ENCODE data around the gene ZIC4.
A peak's percentile ranks its signal among the peaks of the same experiment; 100 is the strongest.

The ZIC4 gene

DNA sequence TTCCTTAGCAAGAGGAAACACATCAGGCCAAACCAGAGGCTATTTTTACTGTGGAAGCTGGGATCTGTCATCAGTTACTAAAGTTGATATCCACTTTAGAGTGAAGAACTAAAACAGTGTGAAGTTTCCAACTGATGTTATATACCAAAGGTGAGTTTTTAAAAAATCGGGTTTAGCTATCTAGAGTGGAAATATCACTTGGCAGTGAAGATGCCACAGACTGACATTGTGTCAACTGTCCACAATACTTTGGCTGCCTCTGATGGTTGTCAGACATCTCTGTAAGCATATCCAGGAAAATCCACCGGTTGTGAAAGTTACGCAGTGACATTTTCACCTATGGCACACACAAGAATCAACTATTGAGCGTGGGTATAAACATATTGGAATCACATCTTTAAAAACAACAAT, 12.0 kb upstream of the ZIC4 start:
- no peak for DNase-seq

DNA sequence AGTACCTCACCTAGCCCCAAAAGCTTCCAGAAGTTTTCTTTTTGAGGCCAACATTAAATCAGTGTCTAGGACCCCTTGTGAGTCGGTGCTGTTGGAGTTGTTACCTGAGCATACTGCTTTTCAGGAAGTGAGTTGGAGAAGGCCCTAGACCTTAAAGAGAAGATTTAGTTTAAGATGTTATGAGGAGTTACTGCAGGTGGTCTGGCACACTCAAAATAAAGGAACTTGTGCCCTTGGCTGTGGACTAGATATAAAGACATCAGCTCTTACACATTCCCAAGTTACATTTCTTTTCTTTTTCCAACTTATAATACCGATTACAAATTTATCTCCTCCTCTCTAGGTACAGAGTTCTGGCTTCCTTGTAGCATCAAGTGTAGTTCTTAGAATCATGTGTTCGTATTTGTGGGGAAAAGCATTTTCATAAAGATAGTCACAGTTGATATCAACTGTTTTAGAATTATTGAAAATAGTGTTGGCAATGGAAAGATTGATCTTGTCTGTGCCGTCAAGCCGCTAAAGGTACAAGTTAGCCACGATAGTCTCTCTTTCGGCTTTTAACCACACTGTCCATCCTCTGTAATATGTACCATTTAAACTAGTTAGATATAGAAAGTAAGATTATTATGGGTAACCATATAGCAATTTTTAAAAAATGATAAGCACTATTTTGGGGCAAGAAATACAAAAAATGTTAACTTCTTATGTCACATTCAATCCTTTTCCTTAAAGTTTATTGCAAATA, 11.4 kb upstream of the ZIC4 start:
- no peak for DNase-seq

- no peak for DNase-seq
Observed at GRCh38 chr3:147416931-147417330, 10.6 kb upstream of the ZIC4 start.

DNA sequence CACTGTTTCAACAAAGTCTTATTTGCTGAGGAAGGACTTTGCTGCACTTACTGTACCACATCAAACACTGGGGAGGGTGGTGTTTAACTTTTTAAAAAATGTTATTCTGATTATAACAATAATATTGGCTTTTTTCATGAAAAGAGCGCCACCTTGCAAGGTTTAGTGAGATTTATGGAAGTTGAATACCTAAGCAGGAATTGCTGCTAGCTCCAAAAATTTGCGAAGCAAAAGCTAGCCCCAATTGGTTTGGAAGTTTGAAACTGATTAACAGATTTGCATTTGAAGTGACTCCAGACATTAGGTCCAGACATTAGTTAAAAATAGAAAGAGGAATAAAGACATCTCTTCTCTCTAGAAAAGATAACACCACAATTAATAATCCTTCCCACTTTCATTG, 9.5 kb upstream of the ZIC4 start:
- no peak for DNase-seq

DNA sequence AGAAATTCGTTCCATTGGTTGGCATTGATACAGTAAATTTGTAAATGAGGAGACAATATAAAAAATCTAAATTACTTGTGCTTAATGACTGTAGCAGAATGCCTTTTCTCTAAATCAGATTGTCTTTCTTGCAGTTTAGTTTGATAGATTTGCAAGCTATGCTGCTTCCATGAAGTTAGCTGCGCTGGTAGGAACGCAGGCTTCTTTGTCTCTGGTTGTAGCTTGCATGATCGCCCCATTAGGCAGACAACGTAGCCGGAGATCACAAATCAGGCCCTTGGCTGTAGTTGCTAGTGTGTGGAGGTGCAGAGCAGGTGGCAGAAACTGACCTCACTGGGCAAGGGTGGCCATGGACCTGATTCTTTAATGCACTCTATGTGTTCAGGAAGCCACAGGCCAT, 8.9 kb upstream of the ZIC4 start:
- no peak for DNase-seq

GRCh38 chr3:147414390-147415138, 8.2 kb upstream of the ZIC4 start:
- no peak for DNase-seq

DNA sequence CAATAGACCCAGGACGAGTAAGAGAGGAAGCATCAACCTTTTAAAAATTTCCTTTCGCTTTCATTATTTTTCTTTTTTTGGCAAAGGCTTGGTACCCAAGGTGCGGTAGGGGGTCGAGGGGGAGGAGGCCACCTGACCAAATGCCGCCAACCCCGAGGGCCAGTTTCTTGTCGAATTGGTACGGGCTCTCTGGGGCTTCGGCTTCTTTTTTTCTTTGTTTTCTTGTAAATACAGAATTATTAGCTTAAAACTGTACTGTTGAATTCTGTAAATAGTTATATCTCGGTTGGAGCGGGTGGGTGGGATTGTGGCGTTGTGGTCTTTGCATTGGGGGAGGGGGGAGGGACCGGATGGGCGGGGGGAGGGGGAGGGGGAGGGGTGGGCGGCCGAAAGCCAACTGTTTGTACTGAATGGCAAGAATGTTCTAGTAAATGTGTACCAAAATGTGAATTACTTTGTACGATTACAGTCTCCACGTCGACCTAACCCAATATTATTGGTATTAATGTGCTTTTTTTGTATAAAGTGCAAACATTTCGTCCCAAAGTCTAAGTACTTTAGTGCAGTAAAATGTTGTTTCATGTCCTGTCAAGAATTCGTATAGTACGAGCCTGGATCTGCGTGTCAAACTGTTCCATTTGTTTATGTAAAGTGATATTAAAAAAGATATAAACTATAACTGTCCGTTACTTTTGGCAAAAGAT, 7.5 kb upstream of the ZIC4 start:
- DNase-seq, result no peak

DNA sequence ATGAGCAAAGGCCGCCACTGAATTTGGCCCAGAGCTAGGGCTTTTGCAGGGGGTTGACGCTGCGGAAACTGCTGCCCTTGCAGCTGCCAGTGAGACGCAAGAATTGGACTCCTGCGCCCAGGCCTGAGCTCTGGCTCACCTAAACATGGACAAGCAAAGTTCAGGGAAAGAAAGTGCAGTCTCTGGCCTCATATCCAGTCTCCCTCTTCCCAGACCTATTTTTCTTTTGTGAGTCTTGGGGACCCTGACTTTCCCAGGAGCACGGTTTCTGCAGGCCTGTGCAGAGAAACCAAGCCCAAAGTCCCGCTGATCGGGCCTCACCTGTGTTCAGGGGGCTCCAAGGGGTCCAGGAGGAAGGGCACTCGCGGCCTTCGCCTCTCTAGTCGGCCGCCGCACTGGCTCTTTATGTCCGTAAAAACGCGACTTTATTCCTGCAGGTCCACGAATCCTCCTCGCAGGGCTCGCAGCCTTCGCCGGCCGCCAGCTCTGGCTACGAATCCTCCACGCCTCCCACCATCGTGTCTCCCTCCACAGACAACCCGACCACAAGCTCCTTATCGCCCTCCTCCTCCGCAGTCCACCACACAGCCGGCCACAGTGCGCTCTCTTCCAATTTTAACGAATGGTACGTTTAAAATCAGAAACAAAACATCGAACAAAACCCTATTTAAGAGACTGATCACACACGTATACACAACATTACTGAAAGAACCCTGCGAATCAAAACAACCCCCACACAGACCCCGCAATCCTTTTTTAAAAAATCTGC, 6.8 kb upstream of the ZIC4 start:
- DNase-seq, result no peak

DNA sequence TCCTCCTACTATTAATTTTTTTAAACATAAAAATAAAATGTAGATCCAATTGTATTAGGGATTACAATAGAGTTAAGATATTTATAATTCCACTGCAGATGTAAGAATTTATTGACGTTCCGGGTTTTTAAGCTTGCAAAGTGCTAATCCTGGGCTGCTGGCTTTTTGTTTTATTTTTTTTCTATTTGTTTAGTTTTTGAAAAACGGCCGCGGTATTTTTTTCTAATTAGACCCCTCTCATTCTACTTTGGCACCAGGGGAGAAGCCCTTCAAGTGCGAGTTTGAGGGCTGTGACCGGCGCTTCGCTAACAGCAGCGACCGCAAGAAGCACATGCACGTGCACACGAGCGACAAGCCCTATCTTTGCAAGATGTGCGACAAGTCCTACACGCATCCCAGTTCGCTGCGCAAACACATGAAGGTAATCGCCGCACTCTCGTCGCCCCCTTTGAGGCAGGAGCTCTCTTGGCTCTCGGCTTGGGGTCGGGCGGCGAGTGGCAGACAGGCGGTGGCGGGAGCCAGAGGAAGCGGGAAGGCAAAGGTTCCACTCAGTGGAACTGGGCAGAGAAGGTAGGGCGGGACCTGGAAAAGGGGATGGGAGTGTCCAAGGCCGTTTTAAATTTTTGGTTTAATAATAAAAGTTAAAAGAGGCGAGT, 6.0 kb upstream of the ZIC4 start:
- no peak for DNase-seq

GRCh38 chr3:147411815-147412241, 5.5 kb upstream of the ZIC4 start:
- DNase-seq, result no peak

- no peak for DNase-seq
Observed at GRCh38 chr3:147411238-147411814, 5.0 kb upstream of the ZIC4 start.

DNA sequence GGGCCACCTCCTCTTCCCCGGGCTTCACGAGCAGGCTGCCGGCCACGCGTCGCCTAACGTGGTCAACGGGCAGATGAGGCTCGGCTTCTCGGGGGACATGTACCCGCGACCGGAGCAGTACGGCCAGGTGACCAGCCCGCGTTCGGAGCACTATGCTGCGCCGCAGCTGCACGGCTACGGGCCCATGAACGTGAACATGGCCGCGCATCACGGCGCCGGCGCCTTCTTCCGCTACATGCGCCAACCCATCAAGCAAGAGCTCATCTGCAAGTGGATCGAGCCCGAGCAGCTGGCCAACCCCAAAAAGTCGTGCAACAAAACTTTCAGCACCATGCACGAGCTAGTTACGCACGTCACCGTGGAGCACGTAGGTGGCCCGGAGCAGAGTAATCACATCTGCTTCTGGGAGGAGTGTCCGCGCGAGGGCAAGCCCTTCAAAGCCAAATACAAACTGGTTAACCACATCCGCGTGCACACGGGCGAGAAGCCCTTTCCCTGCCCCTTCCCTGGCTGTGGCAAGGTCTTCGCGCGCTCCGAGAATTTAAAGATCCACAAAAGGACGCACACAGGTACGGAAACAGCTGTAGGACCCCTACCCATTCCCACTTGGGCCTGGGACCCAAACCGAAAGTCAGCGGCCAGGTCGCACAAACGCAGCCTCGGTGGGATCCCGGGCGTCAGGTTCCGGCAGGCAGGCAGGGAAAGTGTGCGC, 4.3 kb upstream of the ZIC4 start:
- DNase-seq, result no peak

GRCh38 chr3:147410116-147410525, 3.8 kb upstream of the ZIC4 start:
- no peak for DNase-seq

DNA sequence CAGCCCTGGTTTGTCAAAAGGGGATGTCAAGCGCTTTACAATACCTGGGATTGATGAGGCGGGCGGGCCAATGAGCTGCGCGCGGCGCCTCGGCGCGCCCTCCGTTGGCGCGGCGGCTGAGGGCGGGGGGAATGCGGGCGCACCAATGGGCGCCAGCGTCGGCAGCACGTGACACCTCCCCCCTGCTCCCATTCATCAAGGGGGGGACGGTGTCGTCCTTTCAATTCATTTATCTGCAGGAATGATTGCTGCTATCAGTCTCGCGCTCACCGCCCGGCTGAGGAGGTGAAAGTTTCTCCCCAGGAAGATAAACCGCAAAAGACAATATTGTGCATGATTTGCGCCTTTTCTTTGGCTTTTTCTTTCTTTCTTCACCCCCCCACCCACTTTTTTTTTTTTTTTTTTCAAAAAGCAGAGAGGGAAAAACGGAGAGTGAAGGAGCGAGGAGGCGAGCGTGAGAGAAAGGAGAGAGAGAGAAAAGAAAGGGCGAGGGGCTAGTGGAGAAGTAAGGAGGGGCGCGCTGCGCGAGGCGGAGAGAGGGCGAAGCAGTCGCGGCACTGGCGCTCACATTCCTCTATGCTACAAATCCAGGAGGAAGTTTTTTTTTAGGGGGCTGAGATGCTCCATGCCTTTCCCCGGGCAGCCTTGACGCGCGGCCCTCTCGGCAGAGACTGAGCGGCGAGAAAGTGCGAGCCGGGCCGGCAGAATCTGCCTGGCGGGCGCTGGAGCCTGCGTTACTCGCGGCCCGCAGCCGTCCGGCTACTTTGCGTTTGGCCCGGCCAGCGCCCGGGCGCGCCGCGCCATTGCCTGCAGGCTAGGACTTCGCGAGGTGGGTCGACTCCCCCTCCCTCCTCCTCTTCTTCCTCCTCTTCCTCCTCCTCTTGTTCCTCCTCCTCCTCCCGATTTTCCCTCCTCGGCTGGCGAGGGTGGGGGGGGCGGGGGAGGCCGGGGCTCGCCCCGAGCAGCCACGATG, 3.1 kb upstream of the ZIC4 start, which contains the start of gene ZIC1:
Gene ZIC1 (plus strand): TSS at position 223 of the 973 bp plus-strand sequence. CDS start 748 bp downstream, at position 971.
- DNase-seq, result peak in 35 of 51 donors; percentile 20 to 85 (median 67)

DNA sequence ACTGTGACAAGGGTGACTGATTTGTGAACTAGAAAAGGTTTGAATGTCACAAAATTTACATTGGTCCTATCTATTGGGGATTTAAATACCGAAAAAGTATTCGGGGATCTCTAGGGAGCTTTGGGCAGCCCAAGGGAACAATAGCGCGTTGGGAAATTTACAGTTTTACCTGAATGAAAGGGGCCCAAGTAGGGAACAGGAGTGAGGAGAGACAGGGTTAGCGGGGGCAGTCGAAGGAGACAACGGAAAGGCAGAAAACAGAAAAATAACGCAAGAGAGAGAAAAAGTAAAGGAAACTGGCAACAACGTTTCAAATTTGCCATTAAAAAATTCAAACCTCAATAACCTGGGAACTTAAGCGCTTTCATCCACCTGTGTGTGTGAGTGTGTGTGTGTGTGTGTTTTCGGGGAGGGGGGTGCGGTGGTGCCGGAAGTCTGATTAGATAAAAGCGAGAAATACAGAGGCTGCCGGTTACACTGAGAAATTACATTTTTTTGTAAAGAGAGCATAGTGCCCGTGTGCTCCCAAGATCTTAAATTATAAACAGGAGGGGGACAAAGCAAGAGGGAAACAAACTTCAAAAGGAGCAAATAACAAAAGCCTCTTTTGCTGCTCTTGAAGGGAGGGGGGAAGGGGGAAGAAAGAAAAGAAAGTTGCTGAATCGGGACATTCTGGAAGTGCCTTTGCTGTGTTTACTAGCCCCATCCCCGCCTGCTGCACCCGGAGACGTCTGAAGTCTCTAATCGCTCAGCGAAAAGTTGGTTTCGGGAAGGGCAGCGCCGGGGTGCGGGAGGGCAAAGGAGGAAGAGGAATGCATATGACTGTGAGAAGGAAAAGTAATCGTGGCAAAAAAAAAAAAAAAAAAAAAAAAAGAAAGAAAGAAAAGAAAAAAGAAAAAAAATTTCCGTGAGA, 2.1 kb upstream of the ZIC4 start:
- DNase-seq, result no peak

DNA sequence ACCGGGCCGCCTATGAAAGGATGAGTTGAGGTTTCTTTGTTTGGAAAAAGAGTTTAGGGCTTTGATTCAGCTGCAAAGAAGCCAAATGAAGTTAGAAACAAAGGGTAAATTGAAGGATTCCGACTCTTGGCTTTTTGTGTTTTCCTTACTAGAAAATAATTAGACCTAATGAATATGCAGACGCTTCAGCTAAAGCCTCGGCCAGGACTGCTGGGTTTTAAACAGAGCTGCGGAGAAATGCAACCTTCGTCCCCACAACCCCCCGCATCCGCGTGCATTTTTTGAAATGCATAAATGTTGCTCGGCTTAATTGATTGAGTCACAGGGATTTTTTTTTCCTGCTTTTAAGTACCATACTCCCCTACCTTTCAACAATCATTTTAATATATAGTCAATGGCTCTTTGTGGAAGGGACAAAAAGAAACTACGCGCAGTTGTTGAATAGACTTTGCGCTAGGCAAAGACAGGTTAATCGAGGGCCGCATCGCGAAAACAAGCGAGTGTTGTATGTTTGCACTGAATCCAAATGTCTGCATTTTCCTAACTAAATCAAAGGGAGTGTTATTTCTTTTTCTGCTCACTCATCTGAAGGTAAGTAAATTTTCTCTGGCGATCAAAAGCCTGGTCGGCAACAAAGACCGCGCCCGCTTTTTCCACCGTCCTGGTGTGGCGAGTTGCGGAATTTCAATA, 1.3 kb upstream of the ZIC4 start:
- DNase-seq, result no peak

DNA sequence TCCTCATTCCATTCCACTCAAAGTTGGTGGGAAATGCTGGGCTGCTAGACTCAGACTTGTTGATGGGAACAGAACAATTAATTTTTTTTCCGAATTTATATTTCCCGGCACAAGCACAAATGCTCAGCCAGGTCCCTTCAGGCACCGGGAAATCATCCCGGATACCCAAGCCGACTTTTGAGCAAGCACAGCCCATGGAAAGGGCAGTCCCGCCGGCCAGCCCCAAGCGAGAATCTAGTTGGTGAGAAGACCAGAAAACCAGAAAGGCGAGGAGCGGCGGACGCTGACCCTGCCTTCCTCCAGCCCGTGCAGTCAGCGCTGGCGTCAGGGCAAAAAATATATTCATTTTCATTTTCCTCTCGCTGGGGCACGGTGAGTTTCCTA, 763 bp upstream of the ZIC4 start:
- peak in 1 of 51 donors; percentile 22 for DNase-seq
